HG03520 (cell line): Measurements from ENCODE around the gene UPK3B.
"Not testable (repeated sequence)": the region's sequence is repeated elsewhere in the genome, so short reads cannot be mapped to it uniquely, and the experiment has no call there.

Source experiments
- ATAC-seq: cut with Tn5 transposase; IDR thresholded peaks from one replicate; pipeline ENCODE4 v1.9.1; 2021; ENCODE audit warnings: mild to moderate bottlenecking, moderate library complexity; ENCODE audit not compliant: unreplicated experiment

UPK3B gene

DNA sequence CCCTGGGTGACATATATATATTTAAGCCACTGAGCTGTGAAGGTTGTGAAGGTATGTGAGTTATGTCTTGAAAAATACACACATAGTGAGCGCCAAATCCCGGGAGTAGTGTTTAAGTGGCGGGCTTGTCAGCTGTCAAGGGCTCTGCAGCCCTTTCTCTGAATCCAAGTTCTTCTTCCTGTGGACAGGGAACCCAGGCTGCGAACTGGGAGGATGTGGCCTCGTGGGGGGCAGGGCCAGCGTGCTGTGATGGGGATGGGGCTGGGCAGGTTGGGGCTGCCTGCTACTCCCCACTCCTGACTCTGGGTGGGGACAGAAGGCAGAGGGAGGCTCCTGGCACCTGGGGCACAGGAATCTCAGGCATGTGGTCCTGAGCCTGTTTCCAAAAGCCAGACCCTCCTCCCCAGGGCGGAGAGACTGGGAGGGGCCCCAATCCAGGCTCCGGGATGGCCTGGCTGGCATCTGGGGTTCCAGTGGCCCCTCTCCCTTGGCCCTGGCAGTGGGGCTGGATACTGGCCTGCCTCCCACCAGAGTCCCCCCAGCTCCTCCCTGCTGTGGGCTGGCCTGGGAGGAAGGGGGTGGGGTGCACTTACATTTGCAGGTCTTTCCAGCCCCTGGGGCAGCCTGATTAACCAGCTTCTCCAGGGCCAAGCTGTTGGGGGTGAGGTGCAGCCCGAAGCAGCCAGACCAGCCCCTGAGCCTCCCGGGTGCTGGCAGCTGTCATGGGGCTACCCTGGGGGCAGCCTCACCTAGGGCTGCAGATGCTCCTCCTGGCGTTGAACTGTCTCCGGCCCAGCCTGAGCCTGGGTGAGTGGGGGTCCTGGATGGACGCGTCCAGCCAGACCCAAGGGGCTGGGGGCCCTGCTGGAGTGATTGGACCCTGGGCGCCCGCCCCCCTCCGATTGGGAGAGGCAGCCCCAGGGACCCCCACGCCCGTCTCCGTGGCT, at the start of gene UPK3B:
UPK3B (plus strand) TSS at position 622 of the 947 bp plus-strand sequence; CDS start at position 723, 101 bp downstream.
- ATAC-seq: no peak

DNA sequence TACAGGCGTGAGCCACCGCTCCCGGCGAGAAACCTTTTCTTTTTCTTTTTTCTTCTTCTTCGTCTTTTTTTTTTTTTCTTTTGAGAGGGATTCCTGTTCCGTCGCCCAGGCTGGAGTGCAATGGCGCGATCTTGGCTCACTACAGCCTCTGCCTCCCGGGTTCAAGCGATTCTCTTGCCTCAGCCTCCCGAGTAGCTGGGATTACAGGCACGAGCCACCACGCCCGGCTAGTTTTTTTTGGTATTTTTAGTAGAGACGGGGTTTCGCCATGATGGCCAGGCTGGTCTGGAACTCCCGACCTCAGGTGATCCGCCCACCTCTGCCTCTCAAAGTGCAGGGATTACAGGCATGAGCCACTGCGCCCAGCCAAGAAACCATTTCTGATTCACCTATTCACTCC, 49.6 kb upstream of the UPK3B start:
- ATAC-seq: not testable (repeated sequence)

GRCh38 chr7:76461464-76462101, 48.8 kb upstream of the UPK3B start, which contains the start of gene DTX2:
Gene DTX2, plus strand, starts transcription at chr7:76461709. Its CDS starts 18,801 bp downstream, at chr7:76480510.
- peak; percentile 98 for ATAC-seq

GRCh38 chr7:76462271-76462882, 48.0 kb upstream of the UPK3B start:
- not testable (repeated sequence) for ATAC-seq

DNA sequence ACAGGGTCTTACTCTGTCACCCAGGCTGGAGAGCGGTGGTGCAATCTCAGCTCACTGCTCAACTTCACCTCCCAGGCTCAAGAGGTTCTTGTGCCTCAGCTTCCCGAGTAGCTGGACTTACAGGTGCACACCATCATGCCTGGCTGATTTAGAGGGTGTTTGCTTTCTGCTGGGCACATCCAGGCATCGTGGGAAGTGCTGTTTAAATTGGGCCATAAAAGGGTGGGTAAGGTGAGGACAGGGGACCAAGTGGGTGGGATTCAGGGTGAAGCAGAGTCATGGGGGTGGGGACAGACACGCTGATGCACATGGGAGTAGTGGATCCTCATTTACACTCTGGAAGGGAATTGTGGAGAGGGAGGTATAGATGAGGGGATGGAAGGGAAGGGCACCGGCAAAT, 45.4 kb upstream of the UPK3B start:
- ATAC-seq: not testable (repeated sequence)

DNA sequence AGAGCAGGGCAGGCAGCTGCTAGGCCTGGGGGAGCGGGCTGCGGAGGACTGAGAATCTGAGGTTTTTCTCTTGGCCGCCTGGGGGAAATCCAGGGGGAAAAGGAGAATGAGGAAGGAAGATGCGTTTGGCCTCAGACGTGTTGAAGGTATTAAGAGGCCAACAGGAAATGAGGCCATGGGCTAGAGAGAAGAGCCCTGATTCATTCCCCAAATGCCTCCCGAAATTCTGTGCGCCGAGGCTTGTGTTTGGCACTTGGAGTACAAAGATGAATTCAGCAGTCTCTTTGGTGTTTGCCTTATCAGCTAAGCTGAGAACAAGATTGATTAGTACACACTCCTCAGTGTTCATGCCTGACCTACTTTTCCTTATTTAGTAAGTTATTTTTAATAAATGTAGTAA, 44.4 kb upstream of the UPK3B start:
- ATAC-seq: not testable (repeated sequence)

DNA sequence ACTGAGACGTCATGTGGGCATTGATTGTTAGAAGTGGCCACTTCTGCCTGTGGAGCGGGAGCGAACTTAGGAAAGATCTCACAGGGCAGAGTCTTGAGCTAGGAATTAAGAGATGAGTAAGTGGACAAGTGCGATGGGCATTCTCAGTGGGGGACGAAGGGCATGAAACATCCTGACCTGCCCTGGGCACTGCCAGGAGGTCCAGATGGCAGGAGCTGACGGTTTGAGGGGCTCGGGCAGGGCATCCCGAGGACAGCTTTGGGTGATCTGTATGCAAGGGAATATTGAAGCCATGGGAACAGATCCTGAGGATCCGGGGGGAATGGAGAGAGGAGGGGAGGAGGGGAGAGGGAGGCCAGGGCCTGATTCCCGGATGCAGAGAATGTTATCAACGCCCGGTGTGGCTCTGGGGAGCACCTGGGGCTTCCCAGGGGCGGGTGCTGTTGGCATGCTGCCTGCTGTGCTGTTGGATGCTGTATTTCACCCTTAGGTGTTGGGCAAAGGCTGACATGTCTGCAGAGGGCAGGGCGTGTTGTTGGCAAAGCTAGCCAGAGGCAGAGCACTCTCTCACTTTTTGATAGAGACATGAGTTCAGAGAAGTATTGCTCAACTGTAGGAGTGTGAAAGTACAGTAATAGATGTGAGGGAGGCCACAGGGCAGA, 42.5 kb upstream of the UPK3B start:
- not testable (repeated sequence) for ATAC-seq

- not testable (repeated sequence) for ATAC-seq
Measured at GRCh38 chr7:76471556-76472221, 38.7 kb upstream of the UPK3B start.

DNA sequence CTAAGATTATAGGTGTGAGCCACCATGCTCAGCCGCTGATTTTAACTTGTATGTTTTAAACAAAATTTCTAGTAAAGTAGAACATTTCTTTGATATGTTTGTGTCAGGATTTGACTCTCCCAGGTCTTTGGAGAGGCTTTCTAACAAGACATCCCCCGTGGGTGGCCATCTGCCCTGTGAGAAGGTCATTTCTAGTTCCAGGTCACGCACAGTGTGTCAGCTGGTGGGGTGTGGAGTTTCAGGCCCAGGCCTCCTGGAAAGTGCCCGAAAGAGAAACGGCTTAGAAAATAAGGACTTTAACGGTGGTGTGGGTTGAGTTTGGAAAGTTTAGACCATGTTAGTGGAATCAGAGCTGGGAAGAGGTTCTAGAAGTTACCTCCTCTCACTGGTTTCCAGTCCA, 37.3 kb upstream of the UPK3B start:
- not testable (repeated sequence) for ATAC-seq

- ATAC-seq: not testable (repeated sequence)
Measured at GRCh38 chr7:76476280-76476679, 34.1 kb upstream of the UPK3B start.

GRCh38 chr7:76476742-76477474, 33.4 kb upstream of the UPK3B start:
- ATAC-seq: not testable (repeated sequence)

DNA sequence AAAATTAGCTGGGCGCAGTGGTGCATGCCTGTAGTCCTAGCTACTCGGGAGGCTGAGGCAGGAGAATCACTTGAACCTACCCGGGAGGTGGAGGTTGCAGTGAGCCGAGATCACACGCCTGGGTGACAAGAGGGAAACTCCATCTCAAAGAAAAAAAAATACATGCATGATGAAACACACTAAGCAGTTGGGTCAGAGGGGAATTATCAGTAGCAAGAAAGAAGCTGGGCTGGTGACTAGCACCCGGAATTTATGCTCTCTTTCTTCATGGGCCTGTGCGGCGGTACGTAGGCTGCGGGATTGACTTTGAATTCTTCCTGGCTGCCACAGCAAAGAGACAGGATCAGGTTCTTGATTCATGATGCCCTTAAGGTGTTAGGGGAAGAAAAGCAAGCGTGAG, 30.7 kb upstream of the UPK3B start:
- ATAC-seq: not testable (repeated sequence)

- ATAC-seq: not testable (repeated sequence)
Measured at GRCh38 chr7:76480403-76481253, 29.7 kb upstream of the UPK3B start.

DNA sequence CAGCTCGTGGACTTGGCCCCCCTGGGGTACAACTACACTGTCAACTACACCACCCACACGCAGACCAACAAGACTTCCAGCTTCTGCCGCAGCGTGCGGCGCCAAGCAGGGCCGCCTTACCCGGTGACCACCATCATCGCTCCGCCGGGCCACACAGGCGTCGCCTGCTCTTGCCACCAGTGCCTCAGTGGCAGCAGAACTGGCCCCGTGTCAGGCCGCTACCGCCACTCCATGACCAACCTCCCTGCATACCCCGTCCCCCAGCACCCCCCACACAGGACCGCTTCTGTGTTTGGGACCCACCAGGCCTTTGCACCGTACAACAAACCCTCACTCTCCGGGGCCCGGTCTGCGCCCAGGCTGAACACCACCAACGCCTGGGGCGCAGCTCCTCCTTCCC, 27.7 kb upstream of the UPK3B start:
- not testable (repeated sequence) for ATAC-seq

DNA sequence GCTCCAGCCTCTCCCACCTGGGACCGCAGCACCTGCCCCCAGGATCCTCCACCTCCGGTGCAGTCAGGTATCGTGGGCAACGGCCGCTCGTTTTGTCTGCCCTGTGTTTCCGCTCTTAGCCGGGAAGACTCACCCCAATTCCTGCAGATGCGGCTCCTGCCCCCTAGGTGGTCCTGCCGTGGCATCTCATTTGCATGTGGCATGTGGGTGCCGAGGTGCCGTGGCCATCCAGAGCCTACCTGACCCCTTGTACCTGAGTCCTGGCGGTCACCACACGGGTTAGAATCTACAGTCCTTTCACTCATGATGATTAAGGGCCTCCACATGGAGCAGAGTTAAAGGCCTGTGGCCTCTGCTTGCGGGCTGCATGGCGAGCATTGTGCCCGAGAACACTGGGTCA, 27.3 kb upstream of the UPK3B start:
- not testable (repeated sequence) for ATAC-seq

DNA sequence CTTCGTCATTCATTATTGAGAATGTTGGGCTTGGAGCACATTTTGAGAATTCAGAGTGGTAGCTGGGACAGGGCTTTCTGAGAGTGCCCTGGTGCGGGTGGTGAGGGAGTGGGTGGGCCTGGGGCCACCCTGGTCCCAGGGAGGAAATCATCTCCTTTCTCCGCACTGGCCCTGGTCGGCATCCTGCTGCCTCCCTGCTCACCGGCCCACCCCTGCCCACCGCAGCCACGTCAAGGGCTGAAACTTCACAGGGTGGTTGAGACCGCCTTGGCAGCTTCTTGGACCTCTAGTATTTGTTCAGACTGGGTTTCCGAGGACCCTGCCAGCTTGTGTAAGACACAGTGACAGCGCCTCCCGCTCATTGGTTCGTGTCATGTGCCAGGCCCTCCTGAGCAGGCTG, 25.9 kb upstream of the UPK3B start:
- ATAC-seq: not testable (repeated sequence)

- ATAC-seq: peak; percentile 3
Measured at GRCh38 chr7:76485822-76486610, 24.3 kb upstream of the UPK3B start.

DNA sequence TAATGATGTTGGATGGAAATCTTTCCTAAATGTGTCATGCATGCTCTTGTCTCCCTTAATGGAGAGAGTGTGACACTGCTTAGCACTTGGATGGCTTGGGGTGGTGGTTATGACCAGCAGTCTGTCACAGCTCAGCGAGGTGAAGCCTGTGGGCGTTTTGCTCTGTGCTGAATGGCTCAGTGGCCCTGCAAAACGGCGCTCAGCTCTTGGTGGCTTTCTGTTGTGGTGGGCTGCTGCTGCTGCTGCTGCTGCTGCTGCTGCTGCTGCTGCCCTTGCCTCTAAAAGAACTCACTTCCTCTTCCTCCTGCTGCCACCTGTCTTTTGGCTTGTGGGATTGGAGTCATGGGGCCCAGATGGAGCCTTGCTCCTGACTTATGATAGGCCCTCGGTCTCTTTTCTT, 23.7 kb upstream of the UPK3B start:
- ATAC-seq: peak; percentile 100
